ENCODE measurements around the gene SP140L. TPM values are rescaled to one million over a fixed set of nuclear protein-coding genes. Genes with fewer than 3 reads are reported as not detected.

The SP140L gene
- total and polyA plus RNA-seq, 2 of the 8 experiments (the other 6 are each of a cell fraction or from before 2014, with no cell fraction given): 0.36 to 1.5 TPM

- no peak for DNase-seq (ENCODE audit: low read depth in 1 of 2, low spot score in 2 of 2)
Observed at GRCh38 chr2:230343747-230344146, 16.8 kb downstream of the SP140L start.

More at GRCh38 chr2:230343747-230344146, 16.8 kb downstream of the SP140L start:
- Histone ChIP-seq H2AFZ (ENCODE audit: low read length) (no peak overlapping the region), H4K8ac (ENCODE audit: extremely low read depth, insufficient read depth, low read length) (no peak overlapping the region), H3K23me2 (ENCODE audit: low read depth, low read length) (no peaks in the 10 kb centered on the region), H3K4me3 (ENCODE audit: extremely low read depth in 1 of 4, insufficient read depth in 2 of 4, low read depth in 3 of 4, low read length in 4 of 4) (no peak overlapping the region), H4K91ac (replicated peaks; ENCODE audit: insufficient read length, low read length) (no peak overlapping the region), H4K5ac (ENCODE audit: insufficient read length, low read depth, low read length) (no peak overlapping the region), H3K4me2 (ENCODE audit: insufficient read depth in 1 of 2, low read depth in 2 of 2, low read length in 2 of 2) (no peak overlapping the region), H2BK12ac (ENCODE audit: low read depth, low read length) (no peak overlapping the region), H2AK5ac (ENCODE audit: low read depth, low read length) (no peak overlapping the region), H3K36me3 (ENCODE audit: control insufficient read depth in 2 of 4, insufficient read depth in 4 of 4, low read length in 3 of 4) (no peaks in the 10 kb centered on the region), H3K27me3 (replicated peaks in 1 of 4; ENCODE audit: control insufficient read depth in 3 of 4, extremely low read depth in 1 of 4, insufficient read depth in 3 of 4, low read length in 3 of 4) (no peaks in the 10 kb centered on the region), H3K4ac (replicated peaks; ENCODE audit: insufficient read length, low read depth, low read length) (no peak overlapping the region), H4K20me1 (replicated peaks in 1 of 2; ENCODE audit: control insufficient read depth in 1 of 2, insufficient read depth in 2 of 2, low read length in 2 of 2) (no peaks in the 10 kb centered on the region), H3K4me1 (replicated peaks in 1 of 4; ENCODE audit: control insufficient read depth in 3 of 4, insufficient read depth in 4 of 4, low read length in 3 of 4) (no peaks in the 10 kb centered on the region), H2BK5ac (ENCODE audit: low read depth, low read length) (no peak overlapping the region), H3K14ac (ENCODE audit: insufficient read length) (no peak overlapping the region), H2BK15ac (ENCODE audit: low read length) (no peak overlapping the region), H3K23ac (ENCODE audit: insufficient read length) (no peak overlapping the region), H3K9ac (replicated peaks in 1 of 4; ENCODE audit: extremely low read depth in 1 of 4, low read depth in 3 of 4, low read length in 3 of 4) (no peak overlapping the region), H2BK120ac (replicated peaks; ENCODE audit: low read depth, low read length) (no peak overlapping the region), H3K79me1 (ENCODE audit: low read depth, low read length) (no peaks in the 10 kb centered on the region), H3K9me3 (ENCODE audit: insufficient read depth in 2 of 2, low read depth in 1 of 2, low read length in 1 of 2) (peaks cover 0 to 2% of the 10 kb centered on the region in 2 experiments; a peak in 1 of 4 replicates), H3K79me2 (ENCODE audit: control insufficient read depth in 1 of 2, insufficient read depth in 2 of 2, low read length in 2 of 2) (no peaks in the 10 kb centered on the region), H2BK20ac (ENCODE audit: low read length) (no peak overlapping the region), H3K18ac (ENCODE audit: extremely low read depth, low read length) (no peak overlapping the region), H3K27ac (ENCODE audit: low read depth, low read length) (no peak overlapping the region), H3K56ac (replicated peaks; ENCODE audit: insufficient read length, low read depth, low read length) (no peak overlapping the region)
- WGBS, 2 experiments (ENCODE audit: extremely low coverage in 1 of 2, insufficient coverage in 1 of 2, insufficient read length in 1 of 2, insufficient replicate concordance in 2 of 2, low coverage in 1 of 2, low lambda C conversion rate in 2 of 2, missing lambda C conversion rate in 1 of 2): 90% methylated on average over 1 of the region's 1 CpG; no CpG with 5 or more reads in 1 of the 2 experiments
- ChIA-PET POLR2A (ENCODE audit: partially characterized antibody) (no interaction called here), CTCF (ENCODE audit: partially characterized antibody) (interaction anchor here (0.6 kb wide), 1 partner anchor 1265 kb away, joined by 3 read pairs; no protein-coding TSS in a partner anchor)
- TF ChIP-seq FOSL1 (IDR thresholded peaks at IDR 0.05; ENCODE audit: insufficient read depth, low read depth, low read length): no peak
- TF ChIP-seq KDM1A (IDR thresholded peaks at IDR 0.05; ENCODE audit: borderline replicate concordance, low read length): no peak
- TF ChIP-seq KDM4A (IDR thresholded peaks at IDR 0.05; ENCODE audit: low read depth, low read length, severe bottlenecking): no peak
- no peak for TF ChIP-seq PHF8 (conservative IDR thresholded peaks at IDR 0.05; ENCODE audit: low read depth, low read length)
- no peak for TF ChIP-seq ASH2L (IDR thresholded peaks at IDR 0.05; ENCODE audit: low read length)
- TF ChIP-seq CBX5 (IDR thresholded peaks at IDR 0.05; ENCODE audit: low read depth, low read length): no peak
- no peak for TF ChIP-seq JUND (IDR thresholded peaks at IDR 0.05; ENCODE audit: low read length)
- no peak for TF ChIP-seq HDAC6 (IDR thresholded peaks at IDR 0.05; ENCODE audit: low read depth, low read length)
- no peak for TF ChIP-seq CTBP2 (IDR thresholded peaks at IDR 0.05; ENCODE audit: borderline replicate concordance, insufficient read depth, insufficient read length, low read length)
- no peak for FAIRE-seq

Data from H1 (cell line).